ENCODE data around the gene TBX19.

Gene TBX19

GRCh38 chr1:168273575-168273974 is 7.1 kb upstream of the TBX19 start:
- no peak overlapping the region for H3K27ac ChIP-seq
- TF ChIP-seq ZFX (IDR thresholded peaks at IDR 0.05; ENCODE audit: borderline replicate concordance), result no peak
- TF ChIP-seq CTCF (IDR thresholded peaks at IDR 0.05), result no peak

- no peak overlapping the region for H3K27ac ChIP-seq
- no peak for TF ChIP-seq CTCF (IDR thresholded peaks at IDR 0.05)
- no peak for TF ChIP-seq ZFX (IDR thresholded peaks at IDR 0.05; ENCODE audit: borderline replicate concordance)
Measured at GRCh38 chr1:168279253-168279652, 1.4 kb upstream of the TBX19 start.

- no peak for TF ChIP-seq ZFX (IDR thresholded peaks at IDR 0.05; ENCODE audit: borderline replicate concordance)
- TF ChIP-seq CTCF (IDR thresholded peaks at IDR 0.05), result no peak
- no peak overlapping the region for H3K27ac ChIP-seq
Measured at GRCh38 chr1:168281603-168282325, 1.1 kb downstream of the TBX19 start.

GRCh38 chr1:168285521-168285790 is 4.8 kb downstream of the TBX19 start:
- no peak overlapping the region for H3K27ac ChIP-seq
- no peak for TF ChIP-seq ZFX (IDR thresholded peaks at IDR 0.05; ENCODE audit: borderline replicate concordance)
- no peak for TF ChIP-seq CTCF (IDR thresholded peaks at IDR 0.05)

- no peak overlapping the region for H3K27ac ChIP-seq
- TF ChIP-seq ZFX (IDR thresholded peaks at IDR 0.05; ENCODE audit: borderline replicate concordance) (no peak), CTCF (IDR thresholded peaks at IDR 0.05) (no peak)
Measured at GRCh38 chr1:168285971-168286927, 5.6 kb downstream of the TBX19 start.

GRCh38 chr1:168287237-168287664 is 6.6 kb downstream of the TBX19 start:
- no peak for TF ChIP-seq ZFX (IDR thresholded peaks at IDR 0.05; ENCODE audit: borderline replicate concordance)
- TF ChIP-seq CTCF (IDR thresholded peaks at IDR 0.05), result no peak

More at GRCh38 chr1:168287237-168287664, 6.6 kb downstream of the TBX19 start:
- H3K27ac ChIP-seq, result no peak overlapping the region
